HEK293T (cell line): ENCODE measurements around the gene HOXD3.

Experiments used
- CTCF ChIA-PET: fragments of 350-600 bp; formaldehyde crosslinking; extraction: SDS; loops from one replicate; lab custom pipeline; 2021; ENCODE audit warnings: antibody characterized with exemption, inconsistent platforms; lab: Yijun Ruan, JAX
- POLR2A ChIA-PET: fragments of 350-600 bp; formaldehyde crosslinking; extraction: SDS; loops from one replicate; lab custom pipeline; 2020; ENCODE audit warnings: antibody characterized with exemption, inconsistent platforms; lab: Yijun Ruan, JAX
- DNase-seq: peaks from one replicate; pipeline ENCODE4 v3.0.0; 2012; ENCODE audit warnings: mixed read lengths; ENCODE audit errors: extremely low spot score
- ARNT ChIP-seq: fragments of 450-650 bp; IDR thresholded peaks from 2 replicates; pipeline ENCODE4 v1.6.1; 2017; ENCODE audit warnings: mild to moderate bottlenecking
- BHLHE40 ChIP-seq: fragments of 450-650 bp; IDR thresholded peaks from 2 replicates; pipeline ENCODE4 v1.6.1; 2016; ENCODE audit warnings: mild to moderate bottlenecking, moderate library complexity, borderline replicate concordance
- CTBP1 ChIP-seq: fragments of 450-650 bp; IDR thresholded peaks from 2 replicates; pipeline ENCODE4 v1.6.1; 2016; ENCODE audit warnings: borderline replicate concordance
- ELF4 ChIP-seq: fragments of 450-650 bp; IDR thresholded peaks from 2 replicates; pipeline ENCODE4 v1.6.1; 2017; ENCODE audit warnings: antibody characterized with exemption
- FOXA1 ChIP-seq: fragments of 450-650 bp; IDR thresholded peaks from 2 replicates; pipeline ENCODE4 v1.6.1; 2016; ENCODE audit warnings: mild to moderate bottlenecking
- FOXK2 ChIP-seq: fragments of 450-650 bp; IDR thresholded peaks from 2 replicates; pipeline ENCODE4 v1.6.1; 2016; ENCODE audit warnings: mild to moderate bottlenecking
- FOXM1 ChIP-seq: fragments of 450-650 bp; IDR thresholded peaks from 2 replicates; pipeline ENCODE4 v1.6.1; 2017; ENCODE audit warnings: mild to moderate bottlenecking, borderline replicate concordance
- HDGF ChIP-seq: fragments of 450-650 bp; IDR thresholded peaks from 2 replicates; pipeline ENCODE4 v1.6.1; 2017; ENCODE audit warnings: antibody characterized with exemption, borderline replicate concordance
- L3MBTL2 ChIP-seq: fragments of 450-650 bp; conservative IDR thresholded peaks from 2 replicates; pipeline ENCODE4 v1.6.1; 2016; ENCODE audit warnings: mild to moderate bottlenecking
- LEF1 ChIP-seq: fragments of 450-650 bp; IDR thresholded peaks from 2 replicates; pipeline ENCODE4 v1.6.1; 2017; ENCODE audit warnings: mild to moderate bottlenecking, borderline replicate concordance
- NFRKB ChIP-seq: fragments of 450-650 bp; IDR thresholded peaks from 2 replicates; pipeline ENCODE4 v1.6.1; 2016; ENCODE audit warnings: mild to moderate bottlenecking, moderate library complexity
- SP1 ChIP-seq: fragments of 450-650 bp; IDR thresholded peaks from 2 replicates; pipeline ENCODE4 v1.6.1; 2017
- SUZ12 ChIP-seq: fragments of 450-650 bp; IDR thresholded peaks from 2 replicates; pipeline ENCODE4 v1.6.1; 2016; ENCODE audit warnings: mild to moderate bottlenecking
- TARDBP ChIP-seq: fragments of 450-650 bp; IDR thresholded peaks from 2 replicates; pipeline ENCODE4 v1.6.1; 2016
- ZNF384 ChIP-seq: fragments of 450-650 bp; IDR thresholded peaks from 2 replicates; pipeline ENCODE4 v1.6.1; 2016
- TF ChIP-seq, protein P1 (sequence below): fragments of 450-650 bp; IDR thresholded peaks from 2 replicates; pipeline ENCODE4 v1.6.1; 2016

HOXD3 gene

DNA sequence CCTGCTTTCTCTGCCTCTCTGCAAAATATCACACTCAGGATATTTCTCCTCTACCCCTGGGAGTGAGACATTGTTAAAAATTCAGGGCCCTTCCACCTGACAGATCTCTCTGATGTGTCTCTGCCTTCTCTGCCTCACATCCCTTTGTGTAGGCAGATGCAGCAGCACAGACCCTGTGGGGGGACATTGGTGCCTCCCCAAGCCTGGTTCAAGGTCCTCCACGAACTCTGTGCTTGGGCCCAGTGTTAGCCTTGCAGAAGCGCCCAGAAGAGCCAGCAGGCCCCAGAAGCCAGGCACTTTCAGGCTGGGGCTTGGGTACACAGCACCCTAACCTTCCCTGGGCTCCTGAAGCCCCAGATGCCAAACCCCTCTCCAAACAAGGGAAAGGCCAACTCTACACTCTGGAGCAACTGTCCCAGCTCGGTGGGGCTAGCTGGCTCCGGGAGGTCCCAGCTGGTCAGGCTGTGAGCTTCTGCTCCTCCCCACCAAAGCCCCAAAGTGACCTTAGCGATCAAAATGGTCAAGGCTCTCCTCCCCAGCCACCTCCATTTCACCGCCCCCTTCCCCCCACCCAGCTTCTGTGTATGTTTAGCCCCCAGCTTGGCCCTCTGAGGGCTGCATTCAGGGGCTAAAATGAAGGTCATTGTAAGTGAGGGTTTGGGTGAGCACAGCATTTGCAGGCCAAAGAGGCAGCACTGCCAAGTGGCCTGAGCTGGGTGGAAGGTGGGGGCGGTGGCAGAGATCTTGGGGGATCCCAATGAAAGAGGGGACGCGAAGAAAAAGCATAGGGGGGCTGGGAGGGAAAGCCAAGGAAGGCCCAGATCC is 31.9 kb upstream of the HOXD3 start:
- TF ChIP-seq SP1: no peak
- no peak for TF ChIP-seq HDGF
- no peak for TF ChIP-seq FOXM1
- TF ChIP-seq LEF1: no peak
- no peak for TF ChIP-seq ELF4
- TF ChIP-seq ZNF384: no peak
- TF ChIP-seq NFRKB: no peak
- TF ChIP-seq FOXA1: no peak
- TF ChIP-seq CTBP1: no peak
- no peak for TF ChIP-seq BHLHE40
- TF ChIP-seq FOXK2: no peak
- TF ChIP-seq TARDBP: no peak
- no peak for TF ChIP-seq L3MBTL2
- no peak for TF ChIP-seq SUZ12
- DNase-seq: no peak
- CTCF ChIA-PET: interaction anchor here (1.9 to 2.8 kb wide), 2 partner anchors 526 to 529 kb away, joined by 6 to 25 read pairs; no protein-coding TSS in a partner anchor
- POLR2A ChIA-PET: interaction anchor here (3.8 kb wide), 1 partner anchor 20 kb away, joined by 24 read pairs; no protein-coding TSS in a partner anchor

- ChIA-PET CTCF (interaction anchor here (1.9 to 2.8 kb wide), 2 partner anchors 526 to 529 kb away, joined by 6 to 25 read pairs; no protein-coding TSS in a partner anchor), POLR2A (interaction anchor here (3.8 kb wide), 1 partner anchor 20 kb away, joined by 24 read pairs; no protein-coding TSS in a partner anchor)
- no peak for TF ChIP-seq ELF4
- TF ChIP-seq, protein P1, sequence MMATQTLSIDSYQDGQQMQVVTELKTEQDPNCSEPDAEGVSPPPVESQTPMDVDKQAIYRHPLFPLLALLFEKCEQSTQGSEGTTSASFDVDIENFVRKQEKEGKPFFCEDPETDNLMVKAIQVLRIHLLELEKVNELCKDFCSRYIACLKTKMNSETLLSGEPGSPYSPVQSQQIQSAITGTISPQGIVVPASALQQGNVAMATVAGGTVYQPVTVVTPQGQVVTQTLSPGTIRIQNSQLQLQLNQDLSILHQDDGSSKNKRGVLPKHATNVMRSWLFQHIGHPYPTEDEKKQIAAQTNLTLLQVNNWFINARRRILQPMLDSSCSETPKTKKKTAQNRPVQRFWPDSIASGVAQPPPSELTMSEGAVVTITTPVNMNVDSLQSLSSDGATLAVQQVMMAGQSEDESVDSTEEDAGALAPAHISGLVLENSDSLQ: no peak
- TF ChIP-seq SUZ12: no peak
- TF ChIP-seq BHLHE40: no peak
- no peak for TF ChIP-seq TARDBP
- no peak for TF ChIP-seq NFRKB
- TF ChIP-seq ARNT: no peak
- TF ChIP-seq HDGF: no peak
- TF ChIP-seq FOXM1: no peak
- TF ChIP-seq L3MBTL2: no peak
- no peak for TF ChIP-seq CTBP1
- TF ChIP-seq ZNF384: no peak
- TF ChIP-seq SP1: no peak
- DNase-seq: no peak
These were observed 31.4 kb upstream of the HOXD3 start for GRCh38 chr2:176125772-176126054.

GRCh38 chr2:176126929-176127773 is 30.0 kb upstream of the HOXD3 start:
- ChIA-PET CTCF (interaction anchor here (0.5 to 2.8 kb wide), 16 partner anchors 9 to 688 kb away, joined by 3 to 25 read pairs (median 4); no protein-coding TSS in a partner anchor), POLR2A (interaction anchor here (0.8 to 3.8 kb wide), 2 partner anchors 22 to 33 kb away, joined by 3 to 24 read pairs; no protein-coding TSS in a partner anchor)
- no peak for DNase-seq
- TF ChIP-seq BHLHE40 (no peak), ARNT (no peak), LEF1 (no peak), SUZ12 (no peak), FOXM1 (no peak), ELF4 (no peak), NFRKB (no peak), SP1 (no peak), TARDBP (no peak), FOXK2 (no peak), ZNF384 (no peak), HDGF (no peak), FOXA1 (no peak)
- TF ChIP-seq, protein P1: no peak

- ChIA-PET POLR2A (interaction anchor here (3.8 kb wide), 1 partner anchor 22 kb away, joined by 24 read pairs; no protein-coding TSS in a partner anchor), CTCF (interaction anchor here (0.5 to 2.1 kb wide), 9 partner anchors 9 to 526 kb away, joined by 3 to 11 read pairs (median 5); no protein-coding TSS in a partner anchor)
- DNase-seq: no peak
- TF ChIP-seq FOXA1: no peak
- TF ChIP-seq FOXM1: no peak
- no peak for TF ChIP-seq TARDBP
- no peak for TF ChIP-seq LEF1
- no peak for TF ChIP-seq NFRKB
- no peak for TF ChIP-seq BHLHE40
- TF ChIP-seq, protein P1: no peak
- TF ChIP-seq L3MBTL2: no peak
- TF ChIP-seq HDGF: no peak
- no peak for TF ChIP-seq ZNF384
- TF ChIP-seq FOXK2: no peak
- TF ChIP-seq ARNT: no peak
- TF ChIP-seq SP1: no peak
- no peak for TF ChIP-seq SUZ12
- no peak for TF ChIP-seq CTBP1
These were observed 29.4 kb upstream of the HOXD3 start for GRCh38 chr2:176127774-176128072.
